GM18909 (cell line): ENCODE data around the gene SLC33A1.

Experiments used
- ATAC-seq: cut with Tn5 transposase; IDR thresholded peaks from one replicate; pipeline ENCODE4 v1.9.1; 2021; ENCODE audit warnings: mild to moderate bottlenecking; ENCODE audit not compliant: unreplicated experiment, poor library complexity

SLC33A1 gene

GRCh38 chr3:155804323-155804722 lies 49.9 kb downstream of the SLC33A1 start:
- no peak for ATAC-seq

DNA sequence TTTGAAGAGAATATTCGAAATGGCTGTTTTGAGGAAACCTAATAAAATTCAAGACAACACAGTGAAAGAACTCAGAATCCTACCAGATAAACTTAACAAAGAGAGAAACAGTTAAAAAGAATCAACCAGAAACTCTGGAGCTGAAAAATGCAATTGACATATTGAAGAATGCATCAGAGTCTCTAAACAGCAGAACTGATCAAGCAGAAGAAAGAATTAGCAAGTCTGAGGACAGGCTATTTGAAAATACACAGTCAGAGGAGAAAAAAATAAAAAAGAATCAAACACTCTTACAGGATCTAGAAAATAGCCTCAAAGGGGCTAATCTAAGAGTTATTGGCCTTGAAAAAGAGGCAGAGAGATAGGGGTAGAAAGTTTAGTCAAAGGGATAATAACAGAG lies 61.7 kb downstream of the SLC33A1 start:
- no peak for ATAC-seq

- no peak for ATAC-seq
These were observed 63.0 kb downstream of the SLC33A1 start for GRCh38 chr3:155791190-155791589.

DNA sequence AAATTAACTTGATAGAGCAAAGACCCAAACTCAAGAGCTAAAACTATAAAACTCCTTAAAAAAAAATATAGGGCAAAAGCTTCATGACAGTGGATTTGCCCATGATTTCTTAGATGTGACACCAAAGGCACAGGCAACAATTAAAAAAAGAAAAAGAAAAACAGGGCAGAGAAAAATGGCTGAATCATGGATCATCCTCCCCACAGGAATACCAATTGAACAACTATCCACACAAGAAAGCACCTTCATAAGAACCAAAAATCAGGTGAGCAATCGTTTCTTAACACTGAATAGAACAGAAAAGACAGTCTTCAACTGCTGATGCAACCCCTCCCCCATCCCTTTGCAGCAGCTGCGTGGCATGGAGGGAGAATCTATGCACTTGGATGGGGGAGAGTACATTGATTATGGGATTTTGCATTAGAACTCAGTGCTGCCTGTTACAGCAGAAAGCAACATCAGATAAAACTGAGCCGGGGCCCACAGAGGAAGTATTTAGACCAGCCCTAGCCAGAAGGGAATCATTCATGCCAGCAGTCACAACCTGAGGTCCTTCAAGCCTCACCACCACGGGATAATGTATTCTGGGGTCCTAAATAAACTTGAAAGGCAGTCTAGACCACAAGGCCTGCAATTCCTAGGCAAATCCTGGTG lies 63.8 kb downstream of the SLC33A1 start:
- ATAC-seq: no peak

DNA sequence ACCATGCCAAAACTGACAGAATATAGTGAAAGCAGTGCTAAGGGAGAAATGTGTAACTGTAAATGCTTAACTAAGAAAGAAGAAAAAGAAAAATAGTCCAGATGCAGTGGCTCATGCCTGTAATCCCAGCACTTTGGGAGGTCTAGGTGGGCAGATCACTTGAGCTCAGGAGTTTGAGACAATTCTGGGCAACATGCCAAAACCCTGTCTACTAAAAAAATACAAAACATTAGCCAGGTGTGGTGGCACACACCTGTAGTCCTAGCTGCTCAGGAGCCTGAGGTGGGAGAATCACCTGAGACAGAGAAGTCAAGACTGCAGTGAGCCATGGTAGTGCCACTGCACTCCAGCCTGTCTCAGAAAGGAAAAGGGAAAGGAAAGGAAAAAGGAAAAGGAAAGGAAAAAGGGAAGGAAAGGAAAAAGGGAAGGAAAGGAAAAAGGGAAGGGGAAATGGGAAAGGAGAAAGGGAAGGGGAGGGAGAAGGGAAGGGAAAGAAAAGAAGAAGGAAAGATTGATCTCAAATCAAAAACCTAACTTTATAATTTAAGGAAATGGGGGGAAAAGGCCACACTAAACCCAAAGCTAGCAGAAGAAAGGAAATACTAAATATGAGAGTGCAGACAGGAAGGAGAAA lies 68.4 kb downstream of the SLC33A1 start:
- ATAC-seq: no peak

GRCh38 chr3:155782390-155782953 lies 71.8 kb downstream of the SLC33A1 start:
- no peak for ATAC-seq

- no peak for ATAC-seq
These were observed 73.9 kb downstream of the SLC33A1 start for GRCh38 chr3:155780291-155780690.

DNA sequence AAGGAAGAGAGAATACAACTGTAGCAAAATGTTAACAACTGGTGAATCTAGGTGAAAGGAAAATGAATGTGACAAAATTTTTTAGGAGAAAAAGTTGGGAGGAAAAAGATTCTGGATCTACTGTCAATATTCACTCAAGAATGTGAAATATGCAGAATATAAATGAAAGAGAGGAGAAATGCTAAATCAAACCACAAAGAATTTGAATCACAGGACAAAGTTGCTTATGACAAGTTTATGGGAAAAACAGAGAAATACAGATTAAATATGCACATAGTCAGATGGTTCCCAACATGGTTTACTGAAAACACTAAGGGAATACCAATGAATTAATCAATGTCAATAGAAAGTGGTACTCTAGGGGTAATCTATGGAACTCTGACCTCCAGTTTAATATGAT lies 75.8 kb downstream of the SLC33A1 start:
- no peak for ATAC-seq

DNA sequence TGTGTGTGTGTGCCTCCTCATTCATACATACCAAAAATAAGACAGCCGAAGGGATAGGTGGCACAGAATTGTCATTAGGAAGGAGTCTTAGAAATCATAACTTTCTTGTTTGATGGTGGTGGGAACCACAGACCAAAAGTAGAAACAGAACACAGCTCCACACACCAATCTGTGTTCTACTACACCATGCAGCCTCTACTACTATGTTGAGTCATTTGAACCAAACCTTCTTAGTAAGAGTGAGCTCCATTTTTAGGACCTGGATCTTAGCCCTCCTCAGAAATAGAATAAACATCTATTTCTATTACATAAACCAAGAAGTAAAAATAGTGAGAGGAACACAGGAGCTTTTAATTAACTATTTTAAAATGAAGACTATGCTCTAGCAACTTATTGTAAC lies 81.4 kb downstream of the SLC33A1 start:
- ATAC-seq: no peak

GRCh38 chr3:155771126-155771525 lies 83.1 kb downstream of the SLC33A1 start:
- ATAC-seq: no peak
